ENCODE results near the gene SHC1.
A peak's percentile ranks its signal among the peaks of the same experiment; 100 is the strongest.

The SHC1 gene

GRCh38 chr1:155008015-155008941 lies 37.7 kb upstream of the SHC1 start:
- no peak for DNase-seq (ENCODE audit: low spot score)

GRCh38 chr1:155007251-155007828 lies 36.8 kb upstream of the SHC1 start:
- no peak for DNase-seq (ENCODE audit: low spot score)

- peak; percentile 52 for DNase-seq (ENCODE audit: low spot score)
Observed at GRCh38 chr1:155006601-155007101, 36.1 kb upstream of the SHC1 start.

GRCh38 chr1:155005076-155006011 lies 34.8 kb upstream of the SHC1 start:
- DNase-seq (ENCODE audit: low spot score): no peak

GRCh38 chr1:155004352-155005075 lies 34.0 kb upstream of the SHC1 start:
- DNase-seq (ENCODE audit: low spot score): no peak

- no peak for DNase-seq (ENCODE audit: low spot score)
Observed at GRCh38 chr1:155003766-155004351, 33.3 kb upstream of the SHC1 start.

- no peak for DNase-seq (ENCODE audit: low spot score)
Observed at GRCh38 chr1:155003227-155003765, 32.7 kb upstream of the SHC1 start.

GRCh38 chr1:155002464-155003226 lies 32.1 kb upstream of the SHC1 start, which contains the start of gene ZBTB7B:
Gene ZBTB7B (plus strand): TSS chr1:155002802. CDS start chr1:155014661, 11,859 bp downstream.
- no peak for DNase-seq (ENCODE audit: low spot score)

GRCh38 chr1:155001675-155002463 lies 31.3 kb upstream of the SHC1 start:
- DNase-seq (ENCODE audit: low spot score): peak; percentile 98

- DNase-seq (ENCODE audit: low spot score): no peak
Observed at GRCh38 chr1:155001425-155001674, 30.8 kb upstream of the SHC1 start.

GRCh38 chr1:155000726-155001424 lies 30.3 kb upstream of the SHC1 start:
- peak; percentile 74 for DNase-seq (ENCODE audit: low spot score)

- DNase-seq (ENCODE audit: low spot score): no peak
Observed at GRCh38 chr1:155000411-155000725, 29.8 kb upstream of the SHC1 start.

- peak; percentile 43 for DNase-seq (ENCODE audit: low spot score)
Observed at GRCh38 chr1:154999571-155000410, 29.2 kb upstream of the SHC1 start.

- peak; percentile 74 for DNase-seq (ENCODE audit: low spot score)
Observed at GRCh38 chr1:154998818-154999570, 28.4 kb upstream of the SHC1 start.

- DNase-seq (ENCODE audit: low spot score): no peak
Observed at GRCh38 chr1:154998201-154998780, 27.7 kb upstream of the SHC1 start.

GRCh38 chr1:154996966-154997701 lies 26.6 kb upstream of the SHC1 start:
- DNase-seq (ENCODE audit: low spot score): no peak
